Fibroblast of lung (primary cell): ENCODE measurements around the gene PTGES2.

ENCODE experiments used
- CTCF ChIP-seq, 2 donors: IDR thresholded peaks in 1 of 2; conservative IDR thresholded peaks in 1 of 2; 1 replicate in 1 of 2; 2 replicates in 1 of 2; pipeline ENCODE4 v1.5.1; 2011 to 2012; ENCODE audit warnings: low read length in 2 of 2, control low read depth in 1 of 2, inconsistent platforms in 1 of 2, low read depth in 1 of 2, mild to moderate bottlenecking in 1 of 2
- EZH2 ChIP-seq: IDR thresholded peaks from 2 replicates; pipeline ENCODE4 v1.5.1; 2012; ENCODE audit warnings: low read length, control low read depth, mild to moderate bottlenecking; ENCODE audit errors: missing control alignments

DNA sequence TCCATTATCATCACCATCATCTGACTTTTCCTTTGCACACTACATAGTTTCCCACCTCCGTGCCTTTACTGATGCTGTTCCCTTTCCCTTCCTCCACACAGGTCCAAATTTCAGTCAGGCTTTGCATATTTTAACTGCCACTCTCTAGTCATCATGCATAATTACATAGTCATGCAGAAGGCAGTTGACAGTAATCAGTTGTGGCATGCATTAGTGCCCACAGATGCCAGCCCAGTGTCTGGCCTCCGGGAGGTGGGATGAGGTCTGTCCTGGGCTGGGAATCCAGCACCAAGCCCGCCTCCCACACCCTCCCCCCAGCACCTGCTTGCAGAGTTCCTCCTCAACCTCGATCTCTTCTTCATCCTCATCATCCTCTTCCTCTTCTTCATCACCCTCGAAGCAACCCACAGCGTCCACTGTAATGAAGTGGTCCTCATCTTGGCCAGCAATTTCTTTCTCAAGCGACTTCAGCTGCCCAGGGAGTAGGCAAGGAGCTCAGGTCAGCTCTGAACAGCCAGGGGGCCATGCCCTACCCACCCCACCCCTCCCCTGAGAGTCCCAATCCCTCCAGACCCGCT is 41.3 kb upstream of the PTGES2 start:
- no peak for TF ChIP-seq CTCF (conservative IDR thresholded peaks at IDR 0.05 in 1 of 2, IDR thresholded peaks at IDR 0.05 in 1 of 2; ENCODE audit: low read depth in 1 of 2, low read length in 2 of 2)
- no peak for TF ChIP-seq EZH2
